Measurements from ENCODE around the gene ERGIC1. TPM values are rescaled to one million over a fixed set of nuclear protein-coding genes. Genes with fewer than 3 reads are reported as not detected.
"Not testable (repeated sequence)": the region's sequence is repeated elsewhere in the genome, so short reads cannot be mapped to it uniquely, and the experiment has no call there.

Gene ERGIC1
- total RNA-seq, 4 donors from 2014 or later = 116 to 172 (median 144) TPM

GRCh38 chr5:172850454-172850797 lies 16.4 kb downstream of the ERGIC1 start:
- ATAC-seq = no peak
- H3K4me3 ChIP-seq = no peak overlapping the region
- no peaks in the 10 kb centered on the region for H3K27me3 ChIP-seq
- peaks cover 3 to 92% (median 30%) of the 10 kb centered on the region in 3 donors for H3K4me1 ChIP-seq
- no peaks in the 10 kb centered on the region for H3K9me3 ChIP-seq
- TF ChIP-seq POLR2A (IDR thresholded peaks at IDR 0.05) = no peak
- no peak for TF ChIP-seq EP300 (IDR thresholded peaks at IDR 0.05)
- TF ChIP-seq POLR2AphosphoS5 (IDR thresholded peaks at IDR 0.05) = no peak
- TF ChIP-seq, protein P1, sequence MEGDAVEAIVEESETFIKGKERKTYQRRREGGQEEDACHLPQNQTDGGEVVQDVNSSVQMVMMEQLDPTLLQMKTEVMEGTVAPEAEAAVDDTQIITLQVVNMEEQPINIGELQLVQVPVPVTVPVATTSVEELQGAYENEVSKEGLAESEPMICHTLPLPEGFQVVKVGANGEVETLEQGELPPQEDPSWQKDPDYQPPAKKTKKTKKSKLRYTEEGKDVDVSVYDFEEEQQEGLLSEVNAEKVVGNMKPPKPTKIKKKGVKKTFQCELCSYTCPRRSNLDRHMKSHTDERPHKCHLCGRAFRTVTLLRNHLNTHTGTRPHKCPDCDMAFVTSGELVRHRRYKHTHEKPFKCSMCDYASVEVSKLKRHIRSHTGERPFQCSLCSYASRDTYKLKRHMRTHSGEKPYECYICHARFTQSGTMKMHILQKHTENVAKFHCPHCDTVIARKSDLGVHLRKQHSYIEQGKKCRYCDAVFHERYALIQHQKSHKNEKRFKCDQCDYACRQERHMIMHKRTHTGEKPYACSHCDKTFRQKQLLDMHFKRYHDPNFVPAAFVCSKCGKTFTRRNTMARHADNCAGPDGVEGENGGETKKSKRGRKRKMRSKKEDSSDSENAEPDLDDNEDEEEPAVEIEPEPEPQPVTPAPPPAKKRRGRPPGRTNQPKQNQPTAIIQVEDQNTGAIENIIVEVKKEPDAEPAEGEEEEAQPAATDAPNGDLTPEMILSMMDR (IDR thresholded peaks at IDR 0.05) = no peak
- no peaks in the 10 kb centered on the region for H3K36me3 ChIP-seq
- H3K27ac ChIP-seq = peak overlapping the region in 1 of 4 donors; percentile 1
- WGBS, 2 donors (ENCODE audit: low coverage in 1 of 2) = 80 to 97% methylated on average over 1 to 3 of the region's 6 CpGs

- not testable (repeated sequence) for H3K36me3 ChIP-seq, H3K27me3 ChIP-seq, H3K27ac ChIP-seq, H3K4me3 ChIP-seq, ATAC-seq, H3K9me3 ChIP-seq
- 90% methylated on average over 7 of the region's 9 CpGs; no CpG with 5 or more reads in 1 of the 2 donors for WGBS, 2 donors (ENCODE audit: low coverage in 1 of 2)
- peaks cover 5 to 94% (median 35%) of the 10 kb centered on the region in 3 donors for H3K4me1 ChIP-seq
Measured at GRCh38 chr5:172851254-172851653, 17.2 kb downstream of the ERGIC1 start.

- H3K4me1 ChIP-seq = peaks cover 7 to 94% (median 40%) of the 10 kb centered on the region in 3 donors
- no peaks in the 10 kb centered on the region for H3K36me3 ChIP-seq
- WGBS, 2 donors (ENCODE audit: low coverage in 1 of 2) = 88% methylated on average over 6 of the region's 18 CpGs; no CpG with 5 or more reads in 1 of the 2 donors
- no peaks in the 10 kb centered on the region for H3K27me3 ChIP-seq
- no peak overlapping the region for H3K4me3 ChIP-seq
- ATAC-seq = no peak
- TF ChIP-seq POLR2AphosphoS5 (IDR thresholded peaks at IDR 0.05) = no peak
- TF ChIP-seq, protein P1 (IDR thresholded peaks at IDR 0.05) = no peak
- no peak for TF ChIP-seq POLR2A (IDR thresholded peaks at IDR 0.05)
- H3K27ac ChIP-seq = peak overlapping the region in 3 of 4 donors; percentile 67 to 94 (median 94)
- no peaks in the 10 kb centered on the region for H3K9me3 ChIP-seq
Measured at GRCh38 chr5:172852490-172853354, 18.7 kb downstream of the ERGIC1 start.

GRCh38 chr5:172853355-172853975 lies 19.4 kb downstream of the ERGIC1 start:
- no peak for ATAC-seq
- Histone ChIP-seq H3K27ac (peak overlapping the region in 3 of 4 donors; percentile 67 to 94 (median 94)), H3K9me3 (no peaks in the 10 kb centered on the region), H3K27me3 (no peaks in the 10 kb centered on the region), H3K4me3 (no peak overlapping the region), H3K36me3 (no peaks in the 10 kb centered on the region), H3K4me1 (peaks cover 7 to 94% (median 47%) of the 10 kb centered on the region in 3 donors)
- WGBS, 2 donors (ENCODE audit: low coverage in 1 of 2) = 67 to 100% methylated on average over 1 of the region's 8 CpGs
- TF ChIP-seq POLR2AphosphoS5 (IDR thresholded peaks at IDR 0.05) (no peak), EP300 (IDR thresholded peaks at IDR 0.05) (no peak), POLR2A (IDR thresholded peaks at IDR 0.05) (no peak)
- TF ChIP-seq, protein P1 (IDR thresholded peaks at IDR 0.05) = no peak

DNA sequence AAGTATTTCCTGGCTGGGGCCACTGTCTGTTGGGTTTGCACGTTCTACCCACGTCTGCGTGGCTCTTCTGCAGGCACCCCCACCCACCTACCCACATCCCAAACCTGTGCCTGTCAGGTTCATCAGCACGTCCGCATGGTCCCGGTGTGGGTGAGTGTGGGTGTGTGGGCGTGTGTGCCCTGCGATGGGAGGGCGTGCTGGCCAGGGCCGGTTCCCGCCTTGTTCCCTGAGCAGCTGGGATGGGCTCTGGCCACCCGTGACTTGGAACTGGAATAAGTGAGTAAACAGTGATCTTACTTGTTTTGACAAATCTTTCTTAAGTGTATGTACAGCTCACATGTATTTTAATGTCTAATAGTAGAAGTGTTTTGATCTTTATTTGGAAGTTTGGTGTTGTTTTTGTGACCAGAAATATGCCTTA lies 20.4 kb downstream of the ERGIC1 start:
- peak; percentile 46 for ATAC-seq
- WGBS, 2 donors (ENCODE audit: low coverage in 1 of 2) = 31% methylated on average over 3 of the region's 12 CpGs; no CpG with 5 or more reads in 1 of the 2 donors
- no peaks in the 10 kb centered on the region for H3K27me3 ChIP-seq
- no peaks in the 10 kb centered on the region for H3K9me3 ChIP-seq
- TF ChIP-seq POLR2AphosphoS5 (IDR thresholded peaks at IDR 0.05) (peak; percentile 89), POLR2A (IDR thresholded peaks at IDR 0.05) (no peak)
- peak overlapping the region; percentile 13 to 94 (median 92) for H3K27ac ChIP-seq
- peaks cover 7 to 95% (median 56%) of the 10 kb centered on the region in 3 donors for H3K4me1 ChIP-seq
- H3K4me3 ChIP-seq = no peak overlapping the region
- no peaks in the 10 kb centered on the region for H3K36me3 ChIP-seq

All from gastroesophageal sphincter (tissue), 4 donors.